ENCODE measurements around the gene KRT7. TPM values are rescaled to one million over a fixed set of nuclear protein-coding genes. Genes with fewer than 3 reads are reported as not detected.

The KRT7 gene
- total RNA-seq, 1 experiment from 2014 or later, result 3,783 TPM

GRCh38 chr12:52212701-52213563 lies 20.1 kb upstream of the KRT7 start:
- Histone ChIP-seq H3K9me3 (ENCODE audit: insufficient read depth, low read depth) (no peaks in the 10 kb centered on the region), H3K36me3 (ENCODE audit: low read depth) (no peaks in the 10 kb centered on the region), H3K79me2 (ENCODE audit: low read depth) (peaks cover 11% of the 10 kb centered on the region; the same call in 1 of the 2 replicates), H3K4me3 (no peak overlapping the region), H3F3A (ENCODE audit: insufficient read depth, low read depth) (peaks cover 31% of the 10 kb centered on the region), H3K9me2 (ENCODE audit: insufficient read depth) (no peaks in the 10 kb centered on the region), H3K27me3 (ENCODE audit: insufficient read depth, low read depth) (no peaks in the 10 kb centered on the region), H3K4me2 (0 out of 2 replicates have a peak overlapping the region, but pooled peaks have one; percentile 1), H4K20me1 (ENCODE audit: insufficient read depth) (no peaks in the 10 kb centered on the region), H3K27ac (no peak overlapping the region), H2AFZ (no peak overlapping the region), H3K4me1 (replicated peaks; ENCODE audit: insufficient read depth) (peaks cover 55% of the 10 kb centered on the region)
- POLR2A ChIA-PET (ENCODE audit: unreplicated experiment), result interaction anchor here (0.6 to 0.7 kb wide), 5 partner anchors 11 to 309 kb away, joined by 3 to 13 read pairs (median 3); no protein-coding TSS in a partner anchor
- BruUV-seq (replicated peaks), result no TSS peak
- intact Hi-C loops (cut with micrococcal nuclease; ENCODE audit: unreplicated experiment), result loop anchor here (1.0 to 2.0 kb wide), 5 partner anchors 21 to 114 kb away; partner anchors contain the start of gene KRT80
- no peak for DNase-seq
- TF ChIP-seq EZH2 (IDR thresholded peaks at IDR 0.05; ENCODE audit: low read depth) (no peak), CTCF (conservative IDR thresholded peaks at IDR 0.05) (no peak)
- CTCF ChIA-PET, result interaction anchor here (0.5 to 1.1 kb wide), 3 partner anchors 22 to 1240 kb away, joined by 3 to 10 read pairs (median 4); no protein-coding TSS in a partner anchor

DNA sequence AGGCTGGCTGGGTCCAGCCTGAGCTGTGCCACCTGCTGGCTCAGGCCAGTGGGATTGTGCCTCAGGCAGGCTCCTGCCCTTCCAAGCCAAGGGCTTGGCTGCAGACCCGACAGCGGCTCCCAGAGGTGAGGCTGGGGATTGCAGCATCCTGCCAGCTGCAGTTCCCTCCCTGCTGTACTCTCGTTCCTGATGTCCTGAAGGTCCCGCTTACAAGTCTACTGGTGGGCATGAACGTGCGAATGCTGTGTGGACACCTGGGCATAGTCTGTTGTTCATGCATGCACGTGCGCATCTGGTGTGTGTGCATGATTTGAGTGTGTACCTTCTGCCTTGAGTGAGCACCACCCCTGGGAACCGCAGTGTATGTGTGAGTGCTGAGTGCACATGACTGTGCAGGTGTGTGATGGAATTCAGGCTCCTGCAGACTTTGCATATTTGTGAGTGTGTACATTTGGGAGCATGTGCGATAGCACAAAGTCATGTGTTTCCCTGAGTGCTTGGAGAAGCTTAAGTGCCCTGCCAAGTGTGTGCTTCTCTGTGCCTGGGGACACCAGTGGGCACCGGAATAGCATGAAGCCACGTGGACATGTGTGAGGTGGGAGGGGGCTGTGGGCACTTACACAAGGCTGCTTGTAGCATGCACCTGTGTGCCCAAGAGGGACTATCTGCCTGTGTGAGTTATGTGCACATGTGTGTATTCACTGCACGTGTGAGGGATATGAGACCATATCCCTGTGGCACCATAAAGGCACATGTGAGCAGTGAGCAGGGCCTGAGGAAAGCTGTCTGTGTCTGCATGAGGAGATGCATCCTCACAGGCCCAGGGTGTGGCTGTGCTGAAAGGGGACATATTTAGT lies 19.3 kb upstream of the KRT7 start:
- Histone ChIP-seq H4K20me1 (ENCODE audit: insufficient read depth) (no peaks in the 10 kb centered on the region), H3K27me3 (ENCODE audit: insufficient read depth, low read depth) (no peaks in the 10 kb centered on the region), H3F3A (ENCODE audit: insufficient read depth, low read depth) (peaks cover 34% of the 10 kb centered on the region), H3K4me2 (peak overlapping the region; percentile 58), H3K9me2 (ENCODE audit: insufficient read depth) (no peaks in the 10 kb centered on the region), H3K9me3 (ENCODE audit: insufficient read depth, low read depth) (no peaks in the 10 kb centered on the region), H3K27ac (peak overlapping the region; percentile 85), H3K79me2 (ENCODE audit: low read depth) (peaks cover 11% of the 10 kb centered on the region; the same call in 1 of the 2 replicates), H3K4me3 (no peak overlapping the region), H2AFZ (no peak overlapping the region), H3K36me3 (ENCODE audit: low read depth) (no peaks in the 10 kb centered on the region), H3K4me1 (replicated peaks; ENCODE audit: insufficient read depth) (peaks cover 56% of the 10 kb centered on the region)
- BruUV-seq (replicated peaks), result no TSS peak
- ChIA-PET POLR2A (ENCODE audit: unreplicated experiment) (interaction anchor here (0.6 to 1.0 kb wide), 6 partner anchors 12 to 308 kb away, joined by 3 to 13 read pairs (median 4); no protein-coding TSS in a partner anchor), CTCF (interaction anchor here (0.5 to 1.2 kb wide), 5 partner anchors 23 to 1239 kb away, joined by 3 to 10 read pairs (median 4); no protein-coding TSS in a partner anchor)
- TF ChIP-seq EZH2 (IDR thresholded peaks at IDR 0.05; ENCODE audit: low read depth) (no peak), CTCF (conservative IDR thresholded peaks at IDR 0.05) (peak; percentile 98)
- intact Hi-C loops (cut with micrococcal nuclease; ENCODE audit: unreplicated experiment), result loop anchor here (1.0 to 2.0 kb wide), 6 partner anchors 21 to 309 kb away; partner anchors contain the start of gene KRT80
- DNase-seq, result peak; percentile 79 to 93

DNA sequence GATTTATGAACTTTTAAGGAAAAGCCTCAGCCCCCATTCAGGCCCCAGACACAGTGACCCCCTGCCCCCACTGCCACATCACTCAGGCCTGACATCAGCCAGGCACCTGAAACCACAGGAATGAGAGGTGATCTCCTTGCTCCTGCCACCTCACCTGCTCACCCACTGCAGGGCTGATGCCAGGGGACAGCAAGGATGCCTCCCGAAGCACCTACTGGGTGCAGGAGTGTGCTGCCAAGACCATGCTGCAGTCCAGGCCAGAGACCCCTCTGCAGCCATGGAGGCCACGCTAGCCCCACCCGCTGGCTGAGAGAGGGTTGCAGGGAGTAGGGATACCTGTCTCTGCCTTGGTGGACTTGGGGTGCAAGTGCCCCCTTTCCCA lies 18.6 kb upstream of the KRT7 start:
- no peaks in the 10 kb centered on the region for H4K20me1 ChIP-seq (ENCODE audit: insufficient read depth)
- POLR2A ChIA-PET (ENCODE audit: unreplicated experiment), result interaction anchor here (1.0 kb wide), 1 partner anchor 17 kb away, joined by 5 read pairs; no protein-coding TSS in a partner anchor
- no peak overlapping the region for H2AFZ ChIP-seq
- DNase-seq, result peak; percentile 75 to 80
- H3K4me2 ChIP-seq, result peak overlapping the region; percentile 58
- H3F3A ChIP-seq (ENCODE audit: insufficient read depth, low read depth), result peaks cover 34% of the 10 kb centered on the region
- BruUV-seq (replicated peaks), result no TSS peak
- H3K9me2 ChIP-seq (ENCODE audit: insufficient read depth), result no peaks in the 10 kb centered on the region
- H3K9me3 ChIP-seq (ENCODE audit: insufficient read depth, low read depth), result no peaks in the 10 kb centered on the region
- H3K79me2 ChIP-seq (ENCODE audit: low read depth), result peaks cover 11% of the 10 kb centered on the region; the same call in 1 of the 2 replicates
- H3K27ac ChIP-seq, result peak overlapping the region; percentile 85
- no peak overlapping the region for H3K4me3 ChIP-seq
- no peaks in the 10 kb centered on the region for H3K36me3 ChIP-seq (ENCODE audit: low read depth)
- no peak for TF ChIP-seq CTCF (conservative IDR thresholded peaks at IDR 0.05)
- no peak for TF ChIP-seq EZH2 (IDR thresholded peaks at IDR 0.05; ENCODE audit: low read depth)
- no peaks in the 10 kb centered on the region for H3K27me3 ChIP-seq (ENCODE audit: insufficient read depth, low read depth)
- CTCF ChIA-PET, result interaction anchor here (0.6 to 1.2 kb wide), 2 partner anchors 28 to 768 kb away, joined by 3 to 4 read pairs; no protein-coding TSS in a partner anchor
- H3K4me1 ChIP-seq (replicated peaks; ENCODE audit: insufficient read depth), result peaks cover 62% of the 10 kb centered on the region
- intact Hi-C loops (cut with micrococcal nuclease; ENCODE audit: unreplicated experiment), result loop anchor here (2.0 kb wide), 1 partner anchor 308 kb away; no protein-coding TSS in a partner anchor
